Neuronal stem cell (in vitro differentiated cells): ENCODE results near the gene NTRK2.

ENCODE experiments used
- DNase-seq: peaks from one replicate; pipeline ENCODE4 v3.0.0-alpha.2; 2013; ENCODE audit warnings: low spot score
- H2AFZ ChIP-seq: one replicate; pipeline ENCODE4 v1.6.1; 2013; ENCODE audit warnings: mild to moderate bottlenecking, low read length, inconsistent platforms
- H2AK5ac ChIP-seq: 2 replicates; pipeline ENCODE4 v1.6.1; 2013; ENCODE audit warnings: low read depth, mild to moderate bottlenecking, inconsistent platforms, low read length, moderate library complexity, mixed read lengths
- H2BK120ac ChIP-seq: 2 replicates; pipeline ENCODE4 v1.6.1; 2013; ENCODE audit warnings: low read depth, mild to moderate bottlenecking, inconsistent platforms, low read length, moderate library complexity, mixed read lengths
- H2BK12ac ChIP-seq: one replicate; pipeline ENCODE4 v1.6.1; 2013; ENCODE audit warnings: low read length, inconsistent platforms
- H2BK15ac ChIP-seq: 2 replicates; pipeline ENCODE4 v1.6.1; 2013; ENCODE audit warnings: mild to moderate bottlenecking, low read length, inconsistent platforms, mixed read lengths
- H2BK5ac ChIP-seq: one replicate; pipeline ENCODE4 v1.6.1; 2013; ENCODE audit warnings: inconsistent platforms, mild to moderate bottlenecking, low read length, moderate library complexity
- H3K14ac ChIP-seq: one replicate; pipeline ENCODE4 v1.6.1; 2013; ENCODE audit warnings: low read length, inconsistent platforms
- H3K18ac ChIP-seq: 2 replicates; pipeline ENCODE4 v1.6.1; 2013; ENCODE audit warnings: low read length, inconsistent platforms
- H3K23ac ChIP-seq: 2 replicates; pipeline ENCODE4 v1.6.1; 2013; ENCODE audit warnings: low read depth, mild to moderate bottlenecking, mixed read lengths, low read length, inconsistent platforms; ENCODE audit not compliant: poor library complexity
- H3K27ac ChIP-seq: replicated peaks from 3 replicates; pipeline ENCODE4 v1.5.1; 2013; ENCODE audit warnings: low read length, inconsistent platforms
- H3K27me3 ChIP-seq, 3 experiments: 2 replicates each; pipeline ENCODE4 v1.6.1; 2013; ENCODE audit warnings: low read length in 3 of 3, mild to moderate bottlenecking in 2 of 3, inconsistent platforms in 1 of 3, low read depth in 1 of 3, mixed read lengths in 1 of 3, moderate library complexity in 1 of 3; ENCODE audit not compliant: control insufficient read depth in 3 of 3, insufficient read depth in 3 of 3
- H3K36me3 ChIP-seq, 2 donors: replicated peaks in 1 of 2; 2 replicates each; pipeline ENCODE4 v1.6.1; 2013; ENCODE audit warnings: low read length in 2 of 2; ENCODE audit not compliant: control insufficient read depth in 2 of 2, insufficient read depth in 2 of 2
- H3K4ac ChIP-seq: 2 replicates; pipeline ENCODE4 v1.6.1; 2013; ENCODE audit warnings: inconsistent platforms, mild to moderate bottlenecking, low read length, moderate library complexity
- H3K4me1 ChIP-seq, 2 donors: 1 replicate in 1 of 2; 2 replicates in 1 of 2; pipeline ENCODE4 v1.6.1; 2013; ENCODE audit warnings: low read length in 2 of 2, low read depth in 1 of 2; ENCODE audit not compliant: control insufficient read depth in 2 of 2, insufficient read depth in 1 of 2
- H3K4me2 ChIP-seq: one replicate; pipeline ENCODE4 v1.6.1; 2013; ENCODE audit warnings: mild to moderate bottlenecking, low read length, inconsistent platforms; ENCODE audit not compliant: insufficient read depth, poor library complexity, severe bottlenecking
- H3K4me3 ChIP-seq, 2 donors: 2 replicates each; pipeline ENCODE4 v1.5.1; 2013; ENCODE audit warnings: low read length in 2 of 2, mild to moderate bottlenecking in 2 of 2, inconsistent platforms in 1 of 2, moderate library complexity in 1 of 2
- H3K79me1 ChIP-seq: one replicate; pipeline ENCODE4 v1.6.1; 2013; ENCODE audit warnings: low read depth, mild to moderate bottlenecking, inconsistent platforms, low read length, moderate library complexity
- H3K9ac ChIP-seq: one replicate; pipeline ENCODE4 v1.6.1; 2013; ENCODE audit warnings: mild to moderate bottlenecking, low read depth, low read length, inconsistent platforms; ENCODE audit not compliant: poor library complexity
- H3K9me3 ChIP-seq, 2 donors: replicated peaks in 1 of 2; 2 replicates each; pipeline versions ENCODE3 to v1.6.1; 2013; ENCODE audit warnings: low read length in 2 of 2, mild to moderate bottlenecking in 2 of 2, inconsistent platforms in 1 of 2, low read depth in 1 of 2, mixed read lengths in 1 of 2, moderate library complexity in 1 of 2; ENCODE audit not compliant: control insufficient read depth in 2 of 2, insufficient read depth in 1 of 2
- H4K8ac ChIP-seq: one replicate; pipeline ENCODE4 v1.6.1; 2013; ENCODE audit warnings: low read depth, mild to moderate bottlenecking, inconsistent platforms, low read length, moderate library complexity
- H4K91ac ChIP-seq: one replicate; pipeline ENCODE4 v1.6.1; 2013; ENCODE audit warnings: low read length, low read depth, mild to moderate bottlenecking, inconsistent platforms; ENCODE audit not compliant: poor library complexity
- WGBS, 2 donors: extraction: QIAGEN DNeasy Blood & Tissue Kit; methylation state at CpG; one replicate each; pipeline ENCODE4 v1.1.7; 2013; ENCODE audit warnings: missing lambda C conversion rate in 2 of 2, mixed read lengths in 1 of 2; ENCODE audit not compliant: insufficient read length in 2 of 2, insufficient replicate concordance in 1 of 2; ENCODE audit errors: extremely low coverage in 2 of 2; 5-methylcytosine and 5-hydroxymethylcytosine counted together

NTRK2 gene

GRCh38 chr9:84935528-84936117 lies 266.1 kb downstream of the NTRK2 start:
- H3K27ac ChIP-seq: no peak overlapping the region
- H3K79me1 ChIP-seq: no peaks in the 10 kb centered on the region
- H3K9me3 ChIP-seq: no peaks in the 10 kb centered on the region

GRCh38 chr9:84937180-84937579 lies 267.7 kb downstream of the NTRK2 start:
- H3K27ac ChIP-seq: peak overlapping the region; percentile 71
- no CpG with 5 or more reads among the region's 2 CpGs for WGBS, 2 donors
- H3K14ac ChIP-seq: no peak overlapping the region
- no peaks in the 10 kb centered on the region for H3K27me3 ChIP-seq
- H2BK12ac ChIP-seq: no peak overlapping the region
- no peak overlapping the region for H3K18ac ChIP-seq
- no peaks in the 10 kb centered on the region for H3K36me3 ChIP-seq
- H3K4ac ChIP-seq: no peak overlapping the region
- no peak overlapping the region for H2BK120ac ChIP-seq
- no peak overlapping the region for H3K23ac ChIP-seq
- peaks cover 15 to 32% of the 10 kb centered on the region in 2 donors for H3K4me1 ChIP-seq
- DNase-seq: peak; percentile 72
- H2BK5ac ChIP-seq: no peak overlapping the region
- no peak overlapping the region for H4K91ac ChIP-seq
- no peak overlapping the region for H3K9ac ChIP-seq
- H2AK5ac ChIP-seq: no peak overlapping the region
- H2AFZ ChIP-seq: no peak overlapping the region
- no peak overlapping the region for H3K4me3 ChIP-seq
- H3K9me3 ChIP-seq: no peaks in the 10 kb centered on the region
- H3K79me1 ChIP-seq: no peaks in the 10 kb centered on the region
- H2BK15ac ChIP-seq: no peak overlapping the region
- no peak overlapping the region for H3K4me2 ChIP-seq
- H4K8ac ChIP-seq: no peak overlapping the region

More at GRCh38 chr9:84935528-84936117, 266.1 kb downstream of the NTRK2 start:
- H3K18ac ChIP-seq: no peak overlapping the region
- H2AK5ac ChIP-seq: no peak overlapping the region
- H4K91ac ChIP-seq: no peak overlapping the region
- no peak overlapping the region for H2BK120ac ChIP-seq
- no peak overlapping the region for H3K14ac ChIP-seq
- no peak overlapping the region for H2BK15ac ChIP-seq
- H3K4me1 ChIP-seq: peaks cover 15 to 32% of the 10 kb centered on the region in 2 donors
- no peak overlapping the region for H3K4me3 ChIP-seq
- H2AFZ ChIP-seq: no peak overlapping the region
- DNase-seq: no peak
- no peak overlapping the region for H3K4me2 ChIP-seq
- H3K36me3 ChIP-seq: no peaks in the 10 kb centered on the region
- no peak overlapping the region for H2BK5ac ChIP-seq
- H2BK12ac ChIP-seq: no peak overlapping the region
- no peak overlapping the region for H3K4ac ChIP-seq
- no peaks in the 10 kb centered on the region for H3K27me3 ChIP-seq
- no peak overlapping the region for H4K8ac ChIP-seq
- H3K23ac ChIP-seq: no peak overlapping the region
- no peak overlapping the region for H3K9ac ChIP-seq

DNA sequence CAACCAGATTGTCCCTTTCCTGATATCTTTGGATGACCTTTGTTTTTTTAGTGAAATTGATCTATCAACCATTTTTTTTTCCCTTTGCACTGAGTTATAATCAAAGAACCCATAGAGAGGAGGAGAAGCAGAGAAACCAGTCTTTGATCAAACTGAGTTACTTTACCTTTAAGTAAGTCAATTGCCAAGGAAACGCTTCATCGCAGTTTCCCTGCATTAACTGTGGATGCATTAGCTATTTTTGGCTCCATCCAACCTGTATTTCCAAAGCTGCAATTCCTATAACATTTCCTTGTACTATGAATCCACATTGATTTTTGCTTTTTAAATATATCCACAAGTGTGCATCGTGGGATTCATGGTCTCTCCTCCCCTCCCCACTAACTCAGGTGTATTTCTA lies 268.1 kb downstream of the NTRK2 start:
- Histone ChIP-seq H4K91ac (no peak overlapping the region), H2BK120ac (no peak overlapping the region), H2BK5ac (no peak overlapping the region), H2AK5ac (no peak overlapping the region), H3K9me3 (no peaks in the 10 kb centered on the region), H2AFZ (no peak overlapping the region), H3K23ac (no peak overlapping the region), H3K36me3 (no peaks in the 10 kb centered on the region), H3K4ac (no peak overlapping the region), H3K4me1 (peaks cover 15 to 32% of the 10 kb centered on the region in 2 donors), H3K9ac (no peak overlapping the region), H2BK12ac (no peak overlapping the region), H3K4me2 (no peak overlapping the region), H3K4me3 (no peak overlapping the region), H3K14ac (no peak overlapping the region), H3K27ac (peak overlapping the region; percentile 71), H3K27me3 (no peaks in the 10 kb centered on the region), H3K79me1 (no peaks in the 10 kb centered on the region), H3K18ac (no peak overlapping the region), H4K8ac (no peak overlapping the region), H2BK15ac (no peak overlapping the region)
- DNase-seq: no peak
- no CpG with 5 or more reads among the region's 3 CpGs for WGBS, 2 donors

- Histone ChIP-seq H2BK12ac (no peak overlapping the region), H3K4me3 (no peak overlapping the region), H4K8ac (no peak overlapping the region), H3K4me1 (peaks cover 10 to 26% of the 10 kb centered on the region in 2 donors), H3K27ac (no peak overlapping the region), H3K23ac (no peak overlapping the region), H2BK120ac (no peak overlapping the region), H2AK5ac (no peak overlapping the region), H2AFZ (no peak overlapping the region), H3K9me3 (no peaks in the 10 kb centered on the region), H3K18ac (no peak overlapping the region), H3K14ac (no peak overlapping the region), H3K27me3 (no peaks in the 10 kb centered on the region), H2BK5ac (no peak overlapping the region), H3K9ac (no peak overlapping the region), H3K79me1 (no peaks in the 10 kb centered on the region), H4K91ac (no peak overlapping the region), H3K36me3 (no peaks in the 10 kb centered on the region), H2BK15ac (no peak overlapping the region), H3K4ac (no peak overlapping the region), H3K4me2 (no peak overlapping the region)
- WGBS, 2 donors: no CpG with 5 or more reads among the region's 3 CpGs
- no peak for DNase-seq
These were observed 270.2 kb downstream of the NTRK2 start for GRCh38 chr9:84939774-84940173.
